Measurements from ENCODE around the gene CDC42SE2. TPM values are rescaled to one million over a fixed set of nuclear protein-coding genes. Genes with fewer than 3 reads are reported as not detected.

CDC42SE2 gene
- total RNA-seq, 1 experiment from 2014 or later, result 32.8 TPM

DNA sequence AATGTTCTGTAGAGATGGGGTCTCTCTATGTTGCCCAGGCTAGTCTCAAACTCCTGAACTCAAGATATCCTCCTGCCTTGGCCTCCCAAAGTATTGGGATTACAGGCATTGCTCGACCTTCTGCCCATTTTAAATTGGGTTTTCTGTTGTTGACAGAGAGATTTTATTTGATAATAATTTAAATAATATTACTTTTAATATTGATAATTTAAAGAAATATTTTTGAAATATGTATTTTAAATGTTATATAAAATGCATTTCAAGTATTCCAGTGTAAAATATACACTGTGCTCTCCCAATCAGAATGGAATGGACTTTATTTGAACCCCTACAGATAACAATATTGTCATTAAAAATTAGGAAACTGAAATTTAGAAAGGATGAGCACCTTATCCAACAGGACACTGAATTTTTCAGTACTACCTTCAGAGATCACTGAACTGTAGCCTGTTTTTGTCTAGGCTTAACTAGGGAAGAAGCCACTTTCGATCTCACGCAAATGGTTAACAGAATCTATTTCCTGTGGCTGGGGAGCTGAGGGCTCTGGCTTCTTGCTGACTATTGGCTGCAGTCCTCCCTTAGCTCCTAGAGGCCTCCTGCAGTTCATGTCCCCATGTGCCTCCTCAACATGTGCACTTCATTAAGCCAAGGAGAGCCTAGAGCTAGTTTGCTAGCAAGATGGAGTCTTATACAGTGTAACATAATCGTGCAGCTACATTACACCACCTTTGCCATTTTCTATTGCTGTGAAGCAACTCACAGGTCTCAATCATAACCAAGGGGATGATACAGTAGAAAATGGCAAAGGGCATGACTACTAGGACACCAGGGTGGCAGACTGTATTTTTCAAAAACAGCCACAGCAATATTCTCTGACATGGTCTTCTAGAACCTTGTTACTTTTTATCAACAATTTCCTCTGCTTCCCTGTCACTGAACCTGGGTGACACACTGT is 150.0 kb downstream of the CDC42SE2 start:
- H3K27ac ChIP-seq, result no peak overlapping the region
- H3F3A ChIP-seq (ENCODE audit: insufficient read depth, low read depth), result peaks cover 5% of the 10 kb centered on the region; the same call in 1 of the 2 replicates
- H3K36me3 ChIP-seq (ENCODE audit: low read depth), result 0 out of 2 replicates have a peak, but pooled peaks cover 4% of the 10 kb centered on the region
- H2AFZ ChIP-seq, result no peak overlapping the region
- H3K27me3 ChIP-seq (ENCODE audit: insufficient read depth, low read depth), result no peaks in the 10 kb centered on the region
- POLR2A ChIA-PET (ENCODE audit: unreplicated experiment), result no interaction called here
- H3K4me1 ChIP-seq (replicated peaks; ENCODE audit: insufficient read depth), result no peaks in the 10 kb centered on the region
- H3K9me2 ChIP-seq (ENCODE audit: insufficient read depth), result no peaks in the 10 kb centered on the region
- no peaks in the 10 kb centered on the region for H4K20me1 ChIP-seq (ENCODE audit: insufficient read depth)
- H3K4me2 ChIP-seq, result no peak overlapping the region
- no peak overlapping the region for H3K4me3 ChIP-seq
- intact Hi-C loops (cut with micrococcal nuclease; ENCODE audit: unreplicated experiment), result loop anchor here (10.0 kb wide), 1 partner anchor 249 kb away; the partner anchor contains the start of gene HINT1
- no peak for DNase-seq
- no peaks in the 10 kb centered on the region for H3K9me3 ChIP-seq (ENCODE audit: insufficient read depth, low read depth)
- CTCF ChIA-PET, result no interaction called here
- no TSS peak for BruUV-seq (replicated peaks)
- no peaks in the 10 kb centered on the region for H3K79me2 ChIP-seq (ENCODE audit: low read depth)
- TF ChIP-seq, protein P1, sequence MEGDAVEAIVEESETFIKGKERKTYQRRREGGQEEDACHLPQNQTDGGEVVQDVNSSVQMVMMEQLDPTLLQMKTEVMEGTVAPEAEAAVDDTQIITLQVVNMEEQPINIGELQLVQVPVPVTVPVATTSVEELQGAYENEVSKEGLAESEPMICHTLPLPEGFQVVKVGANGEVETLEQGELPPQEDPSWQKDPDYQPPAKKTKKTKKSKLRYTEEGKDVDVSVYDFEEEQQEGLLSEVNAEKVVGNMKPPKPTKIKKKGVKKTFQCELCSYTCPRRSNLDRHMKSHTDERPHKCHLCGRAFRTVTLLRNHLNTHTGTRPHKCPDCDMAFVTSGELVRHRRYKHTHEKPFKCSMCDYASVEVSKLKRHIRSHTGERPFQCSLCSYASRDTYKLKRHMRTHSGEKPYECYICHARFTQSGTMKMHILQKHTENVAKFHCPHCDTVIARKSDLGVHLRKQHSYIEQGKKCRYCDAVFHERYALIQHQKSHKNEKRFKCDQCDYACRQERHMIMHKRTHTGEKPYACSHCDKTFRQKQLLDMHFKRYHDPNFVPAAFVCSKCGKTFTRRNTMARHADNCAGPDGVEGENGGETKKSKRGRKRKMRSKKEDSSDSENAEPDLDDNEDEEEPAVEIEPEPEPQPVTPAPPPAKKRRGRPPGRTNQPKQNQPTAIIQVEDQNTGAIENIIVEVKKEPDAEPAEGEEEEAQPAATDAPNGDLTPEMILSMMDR (conservative IDR thresholded peaks at IDR 0.05), result no peak
- TF ChIP-seq EZH2 (IDR thresholded peaks at IDR 0.05; ENCODE audit: low read depth), result no peak

- no peaks in the 10 kb centered on the region for H3K9me2 ChIP-seq (ENCODE audit: insufficient read depth)
- no peak for DNase-seq
- BruUV-seq (replicated peaks), result no TSS peak
- ChIA-PET POLR2A (ENCODE audit: unreplicated experiment) (no interaction called here), CTCF (no interaction called here)
- H3K4me1 ChIP-seq (replicated peaks; ENCODE audit: insufficient read depth), result no peaks in the 10 kb centered on the region
- H3K27ac ChIP-seq, result no peak overlapping the region
- no peaks in the 10 kb centered on the region for H3K27me3 ChIP-seq (ENCODE audit: insufficient read depth, low read depth)
- peaks cover 5% of the 10 kb centered on the region; the same call in 1 of the 2 replicates for H3F3A ChIP-seq (ENCODE audit: insufficient read depth, low read depth)
- H3K9me3 ChIP-seq (ENCODE audit: insufficient read depth, low read depth), result no peaks in the 10 kb centered on the region
- no peaks in the 10 kb centered on the region for H3K79me2 ChIP-seq (ENCODE audit: low read depth)
- no peaks in the 10 kb centered on the region for H3K36me3 ChIP-seq (ENCODE audit: low read depth)
- intact Hi-C loops (cut with micrococcal nuclease; ENCODE audit: unreplicated experiment), result loop anchor here (1.0 to 10.0 kb wide), 4 partner anchors 252 to 1517 kb away; partner anchors contain the start of gene HINT1
- TF ChIP-seq, protein P1 (conservative IDR thresholded peaks at IDR 0.05), result no peak
- no peak for TF ChIP-seq EZH2 (IDR thresholded peaks at IDR 0.05; ENCODE audit: low read depth)
- H2AFZ ChIP-seq, result no peak overlapping the region
- H4K20me1 ChIP-seq (ENCODE audit: insufficient read depth), result no peaks in the 10 kb centered on the region
- no peak overlapping the region for H3K4me2 ChIP-seq
- no peak overlapping the region for H3K4me3 ChIP-seq
Measured at GRCh38 chr5:131416729-131417128, 152.9 kb downstream of the CDC42SE2 start.

DNA sequence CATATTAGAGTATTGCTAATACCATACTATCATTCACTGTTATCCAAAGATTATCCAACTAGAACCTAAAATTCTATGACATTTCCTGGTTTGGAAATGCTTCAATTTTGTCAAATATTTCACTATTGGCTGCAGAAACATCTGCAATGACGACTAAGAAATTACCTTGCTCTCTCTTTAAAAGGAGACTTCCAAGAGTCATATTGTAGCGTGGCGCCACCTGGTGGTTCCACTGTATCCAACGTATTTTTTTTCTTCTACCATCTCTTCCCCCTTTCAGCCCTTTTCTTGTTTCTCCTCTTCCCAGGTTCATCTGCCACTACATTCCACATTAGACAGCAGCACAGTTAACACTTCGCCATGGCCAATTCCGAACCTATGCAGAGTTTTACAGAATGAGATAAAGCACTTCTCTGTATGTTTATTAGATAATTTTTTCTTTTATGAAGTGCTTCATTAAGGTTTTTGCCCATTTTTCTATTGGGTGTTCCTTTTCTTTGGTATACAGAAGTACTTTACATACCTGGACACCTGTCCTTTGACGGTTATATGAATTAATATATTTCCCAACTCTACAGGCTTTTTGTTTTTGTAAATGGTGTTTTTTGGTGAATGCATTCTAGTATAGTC is 153.5 kb downstream of the CDC42SE2 start:
- Histone ChIP-seq H3K9me2 (ENCODE audit: insufficient read depth) (no peaks in the 10 kb centered on the region), H3K79me2 (ENCODE audit: low read depth) (no peaks in the 10 kb centered on the region), H3K4me2 (no peak overlapping the region), H3K9me3 (ENCODE audit: insufficient read depth, low read depth) (no peaks in the 10 kb centered on the region), H3K27ac (no peak overlapping the region), H4K20me1 (ENCODE audit: insufficient read depth) (no peaks in the 10 kb centered on the region), H3K36me3 (ENCODE audit: low read depth) (no peaks in the 10 kb centered on the region), H3F3A (ENCODE audit: insufficient read depth, low read depth) (peaks cover 5% of the 10 kb centered on the region; the same call in 1 of the 2 replicates), H3K4me3 (no peak overlapping the region), H3K27me3 (ENCODE audit: insufficient read depth, low read depth) (no peaks in the 10 kb centered on the region), H3K4me1 (replicated peaks; ENCODE audit: insufficient read depth) (no peaks in the 10 kb centered on the region), H2AFZ (no peak overlapping the region)
- CTCF ChIA-PET, result no interaction called here
- intact Hi-C loops (cut with micrococcal nuclease; ENCODE audit: unreplicated experiment), result loop anchor here (1.0 to 10.0 kb wide), 4 partner anchors 253 to 1518 kb away; partner anchors contain the start of gene HINT1
- no TSS peak for BruUV-seq (replicated peaks)
- DNase-seq, result peak; percentile 37 to 55
- TF ChIP-seq, protein P1 (conservative IDR thresholded peaks at IDR 0.05), result peak; percentile 94
- no peak for TF ChIP-seq EZH2 (IDR thresholded peaks at IDR 0.05; ENCODE audit: low read depth)
- POLR2A ChIA-PET (ENCODE audit: unreplicated experiment), result no interaction called here

Data from PC-9 (cell line).